Endothelial cell of umbilical vein (primary cell): ENCODE results near the gene TUBD1.

Experiments
- GATA2 ChIP-seq: IDR thresholded peaks from 2 replicates; pipeline ENCODE4 v1.7.0; 2011; ENCODE audit warnings: low read depth, mild to moderate bottlenecking, moderate library complexity, mixed read lengths, low read length; ENCODE audit not compliant: insufficient read length, insufficient read depth
- MYC ChIP-seq: IDR thresholded peaks from one replicate; pipeline ENCODE4 v1.6.1; 2011; ENCODE audit warnings: mild to moderate bottlenecking, low read depth, low read length
- POLR2A ChIP-seq: IDR thresholded peaks from 2 replicates; pipeline ENCODE4 v1.6.1; 2012; ENCODE audit warnings: low read depth, mild to moderate bottlenecking, control low read depth, low read length
- POLR2AphosphoS5 ChIP-seq: IDR thresholded peaks from 2 replicates; pipeline ENCODE4 v1.6.1; 2012; ENCODE audit warnings: low read depth, mild to moderate bottlenecking, control low read depth, low read length, moderate library complexity; ENCODE audit not compliant: insufficient read depth
- TF ChIP-seq, protein P1 (sequence below), 2 donors: IDR thresholded peaks; 1 replicate in 1 of 2; 2 replicates in 1 of 2; pipeline ENCODE4 v1.5.1; 2011; ENCODE audit warnings: low read length in 2 of 2, mild to moderate bottlenecking in 2 of 2, moderate library complexity in 2 of 2, control low read depth in 1 of 2, inconsistent platforms in 1 of 2, low read depth in 1 of 2; ENCODE audit not compliant: insufficient read depth in 1 of 2; ENCODE audit errors: extremely low read depth in 1 of 2
- TF ChIP-seq, protein P2 (sequence below): IDR thresholded peaks from 2 replicates; pipeline ENCODE4 v1.6.1; 2011; ENCODE audit not compliant: insufficient read depth, insufficient read length

DNA sequence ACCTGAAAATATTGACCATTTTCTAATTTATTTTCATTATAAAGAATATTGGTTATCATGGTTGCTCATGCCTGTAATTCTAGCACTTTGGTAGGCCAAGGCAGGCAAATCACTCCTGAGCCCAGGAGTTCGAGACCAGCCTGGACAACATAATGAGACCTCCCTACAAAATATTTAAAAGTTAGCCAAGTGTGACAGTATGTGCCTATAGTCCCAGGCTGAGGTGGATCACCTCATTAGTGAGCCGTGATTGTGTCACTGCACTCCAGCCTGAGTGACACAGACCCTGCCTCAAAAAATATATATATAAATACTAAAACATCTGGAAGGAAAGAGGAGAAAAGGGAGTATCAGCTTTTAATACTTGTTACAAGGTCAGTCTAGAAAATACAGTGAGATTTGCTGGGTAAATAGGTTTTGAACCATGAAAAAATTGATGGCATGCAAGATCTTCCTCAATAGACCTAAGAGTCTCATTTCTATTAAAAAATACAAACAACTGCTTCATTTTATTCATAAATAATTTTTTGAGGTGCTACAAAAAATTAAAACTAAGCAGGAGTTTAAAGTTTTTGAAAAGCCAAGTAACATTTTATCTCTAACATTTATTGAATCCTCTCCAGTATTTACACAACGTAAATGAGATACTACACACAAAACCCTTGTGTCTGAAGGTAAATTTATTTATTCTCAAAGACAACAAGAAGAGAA lies 47.7 kb downstream of the TUBD1 start:
- TF ChIP-seq POLR2AphosphoS5 (peak; percentile 34), POLR2A (no peak), MYC (no peak), GATA2 (no peak)
- TF ChIP-seq, protein P1, sequence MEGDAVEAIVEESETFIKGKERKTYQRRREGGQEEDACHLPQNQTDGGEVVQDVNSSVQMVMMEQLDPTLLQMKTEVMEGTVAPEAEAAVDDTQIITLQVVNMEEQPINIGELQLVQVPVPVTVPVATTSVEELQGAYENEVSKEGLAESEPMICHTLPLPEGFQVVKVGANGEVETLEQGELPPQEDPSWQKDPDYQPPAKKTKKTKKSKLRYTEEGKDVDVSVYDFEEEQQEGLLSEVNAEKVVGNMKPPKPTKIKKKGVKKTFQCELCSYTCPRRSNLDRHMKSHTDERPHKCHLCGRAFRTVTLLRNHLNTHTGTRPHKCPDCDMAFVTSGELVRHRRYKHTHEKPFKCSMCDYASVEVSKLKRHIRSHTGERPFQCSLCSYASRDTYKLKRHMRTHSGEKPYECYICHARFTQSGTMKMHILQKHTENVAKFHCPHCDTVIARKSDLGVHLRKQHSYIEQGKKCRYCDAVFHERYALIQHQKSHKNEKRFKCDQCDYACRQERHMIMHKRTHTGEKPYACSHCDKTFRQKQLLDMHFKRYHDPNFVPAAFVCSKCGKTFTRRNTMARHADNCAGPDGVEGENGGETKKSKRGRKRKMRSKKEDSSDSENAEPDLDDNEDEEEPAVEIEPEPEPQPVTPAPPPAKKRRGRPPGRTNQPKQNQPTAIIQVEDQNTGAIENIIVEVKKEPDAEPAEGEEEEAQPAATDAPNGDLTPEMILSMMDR (IDR thresholded peaks at IDR 0.05; ENCODE audit: extremely low read depth in 1 of 2, insufficient read depth in 1 of 2, low read depth in 1 of 2, low read length in 2 of 2): no peak
- TF ChIP-seq, protein P2, sequence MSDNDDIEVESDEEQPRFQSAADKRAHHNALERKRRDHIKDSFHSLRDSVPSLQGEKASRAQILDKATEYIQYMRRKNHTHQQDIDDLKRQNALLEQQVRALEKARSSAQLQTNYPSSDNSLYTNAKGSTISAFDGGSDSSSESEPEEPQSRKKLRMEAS: no peak
